ENCODE results near the gene CKB.

GRCh38 chr14:103530831-103531230 is 8.2 kb upstream of the CKB start:
- TF ChIP-seq POLR2A (IDR thresholded peaks at IDR 0.05) (no peak), CTCF (IDR thresholded peaks at IDR 0.05) (no peak)
